ENCODE measurements around the gene SLC26A9. TPM values are rescaled to one million over a fixed set of nuclear protein-coding genes. Genes with fewer than 3 reads are reported as not detected.

Gene SLC26A9
- polyA plus RNA-seq, 1 of the 3 experiments (the other 2 are of a cell fraction), result not detected

DNA sequence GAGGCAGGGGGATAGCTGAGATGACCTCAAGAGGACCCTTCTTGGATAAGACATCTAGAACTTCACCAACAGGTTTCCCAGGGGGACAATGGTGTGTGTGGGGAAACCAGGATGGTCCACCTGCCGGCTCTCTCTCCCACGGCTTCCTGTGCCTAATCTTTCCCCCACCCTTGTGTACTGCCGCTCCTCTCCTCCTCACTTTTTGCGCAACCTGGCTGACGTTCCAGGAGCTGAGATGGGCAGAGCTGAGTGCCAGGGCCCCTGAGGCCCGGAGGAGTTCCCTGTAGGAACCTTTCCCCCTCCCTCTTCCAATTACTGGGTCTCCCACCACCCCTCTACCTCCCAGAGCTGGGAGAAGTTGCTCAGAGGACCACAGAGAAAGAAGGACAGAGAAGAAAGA lies 6.9 kb downstream of the SLC26A9 start:
- CTCF ChIA-PET, result no interaction called here
- H3K4me3 ChIP-seq (ENCODE audit: low read depth in 2 of 2, low read length in 1 of 2), result no peak overlapping the region
- H2AFZ ChIP-seq (ENCODE audit: low read depth), result no peak overlapping the region
- no peaks in the 10 kb centered on the region for H3K27me3 ChIP-seq (ENCODE audit: insufficient read depth)
- no peak overlapping the region for H3K4me2 ChIP-seq
- H3K27ac ChIP-seq (ENCODE audit: low read depth in 2 of 2, low read length in 1 of 2), result no peak overlapping the region
- WGBS (ENCODE audit: low lambda C conversion rate), result 73% methylated on average over 6 of the region's 6 CpGs
- TF ChIP-seq YY1 (IDR thresholded peaks at IDR 0.05; ENCODE audit: low read depth), result no peak
- TF ChIP-seq, protein P1, sequence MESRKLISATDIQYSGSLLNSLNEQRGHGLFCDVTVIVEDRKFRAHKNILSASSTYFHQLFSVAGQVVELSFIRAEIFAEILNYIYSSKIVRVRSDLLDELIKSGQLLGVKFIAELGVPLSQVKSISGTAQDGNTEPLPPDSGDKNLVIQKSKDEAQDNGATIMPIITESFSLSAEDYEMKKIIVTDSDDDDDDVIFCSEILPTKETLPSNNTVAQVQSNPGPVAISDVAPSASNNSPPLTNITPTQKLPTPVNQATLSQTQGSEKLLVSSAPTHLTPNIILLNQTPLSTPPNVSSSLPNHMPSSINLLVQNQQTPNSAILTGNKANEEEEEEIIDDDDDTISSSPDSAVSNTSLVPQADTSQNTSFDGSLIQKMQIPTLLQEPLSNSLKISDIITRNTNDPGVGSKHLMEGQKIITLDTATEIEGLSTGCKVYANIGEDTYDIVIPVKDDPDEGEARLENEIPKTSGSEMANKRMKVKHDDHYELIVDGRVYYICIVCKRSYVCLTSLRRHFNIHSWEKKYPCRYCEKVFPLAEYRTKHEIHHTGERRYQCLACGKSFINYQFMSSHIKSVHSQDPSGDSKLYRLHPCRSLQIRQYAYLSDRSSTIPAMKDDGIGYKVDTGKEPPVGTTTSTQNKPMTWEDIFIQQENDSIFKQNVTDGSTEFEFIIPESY (IDR thresholded peaks at IDR 0.05; ENCODE audit: borderline replicate concordance, low read depth), result no peak
- TF ChIP-seq, protein P2, sequence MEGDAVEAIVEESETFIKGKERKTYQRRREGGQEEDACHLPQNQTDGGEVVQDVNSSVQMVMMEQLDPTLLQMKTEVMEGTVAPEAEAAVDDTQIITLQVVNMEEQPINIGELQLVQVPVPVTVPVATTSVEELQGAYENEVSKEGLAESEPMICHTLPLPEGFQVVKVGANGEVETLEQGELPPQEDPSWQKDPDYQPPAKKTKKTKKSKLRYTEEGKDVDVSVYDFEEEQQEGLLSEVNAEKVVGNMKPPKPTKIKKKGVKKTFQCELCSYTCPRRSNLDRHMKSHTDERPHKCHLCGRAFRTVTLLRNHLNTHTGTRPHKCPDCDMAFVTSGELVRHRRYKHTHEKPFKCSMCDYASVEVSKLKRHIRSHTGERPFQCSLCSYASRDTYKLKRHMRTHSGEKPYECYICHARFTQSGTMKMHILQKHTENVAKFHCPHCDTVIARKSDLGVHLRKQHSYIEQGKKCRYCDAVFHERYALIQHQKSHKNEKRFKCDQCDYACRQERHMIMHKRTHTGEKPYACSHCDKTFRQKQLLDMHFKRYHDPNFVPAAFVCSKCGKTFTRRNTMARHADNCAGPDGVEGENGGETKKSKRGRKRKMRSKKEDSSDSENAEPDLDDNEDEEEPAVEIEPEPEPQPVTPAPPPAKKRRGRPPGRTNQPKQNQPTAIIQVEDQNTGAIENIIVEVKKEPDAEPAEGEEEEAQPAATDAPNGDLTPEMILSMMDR (IDR thresholded peaks at IDR 0.05), result no peak
- no peak for TF ChIP-seq RAD21 (IDR thresholded peaks at IDR 0.05; ENCODE audit: low read length)
- TF ChIP-seq CHD2 (IDR thresholded peaks at IDR 0.05; ENCODE audit: low read length, partially characterized antibody), result no peak
- TF ChIP-seq JUND (IDR thresholded peaks at IDR 0.05), result no peak
- no peak for TF ChIP-seq TAF1 (IDR thresholded peaks at IDR 0.05; ENCODE audit: borderline replicate concordance, low read depth, low read length)
- no peak for TF ChIP-seq USF2 (IDR thresholded peaks at IDR 0.05; ENCODE audit: borderline replicate concordance, low read depth, low read length)
- TF ChIP-seq NRF1 (IDR thresholded peaks at IDR 0.05; ENCODE audit: low read depth, low read length), result no peak
- no peak for TF ChIP-seq MXI1 (IDR thresholded peaks at IDR 0.05; ENCODE audit: low read depth, low read length)
- no peak overlapping the region for H3K9ac ChIP-seq
- no peaks in the 10 kb centered on the region for H3F3A ChIP-seq (replicated peaks; ENCODE audit: insufficient read depth)
- no peaks in the 10 kb centered on the region for H3K9me2 ChIP-seq
- H3K36me3 ChIP-seq (replicated peaks in 1 of 2; ENCODE audit: control insufficient read depth in 1 of 2, insufficient read depth in 2 of 2, low read length in 1 of 2), result no peaks in the 10 kb centered on the region
- POLR2A ChIA-PET, result no interaction called here
- H3K9me3 ChIP-seq, result no peaks in the 10 kb centered on the region
- H3K4me1 ChIP-seq (ENCODE audit: control insufficient read depth in 1 of 2, insufficient read depth in 2 of 2, low read depth in 1 of 2, low read length in 1 of 2), result peaks cover 0 to 11% of the 10 kb centered on the region in 2 experiments; a peak in 3 of 4 replicates
- H3K79me2 ChIP-seq (ENCODE audit: insufficient read depth), result no peaks in the 10 kb centered on the region
- no peak for DNase-seq
- H4K20me1 ChIP-seq (ENCODE audit: insufficient read depth), result no peaks in the 10 kb centered on the region

- H3K27ac ChIP-seq (ENCODE audit: low read depth in 2 of 2, low read length in 1 of 2), result no peak overlapping the region
- ChIA-PET POLR2A (no interaction called here), CTCF (interaction anchor here (2.4 kb wide), 1 partner anchor 42 kb away, joined by 12 read pairs; no protein-coding TSS in a partner anchor)
- H3F3A ChIP-seq (replicated peaks; ENCODE audit: insufficient read depth), result no peaks in the 10 kb centered on the region
- 87% methylated on average over 4 of the region's 8 CpGs for WGBS (ENCODE audit: low lambda C conversion rate)
- no peak overlapping the region for H3K4me3 ChIP-seq (ENCODE audit: low read depth in 2 of 2, low read length in 1 of 2)
- H3K9ac ChIP-seq, result no peak overlapping the region
- no peaks in the 10 kb centered on the region for H3K27me3 ChIP-seq (ENCODE audit: insufficient read depth)
- H3K36me3 ChIP-seq (replicated peaks in 1 of 2; ENCODE audit: control insufficient read depth in 1 of 2, insufficient read depth in 2 of 2, low read length in 1 of 2), result no peaks in the 10 kb centered on the region
- no peak overlapping the region for H2AFZ ChIP-seq (ENCODE audit: low read depth)
- no peak for DNase-seq
- no peaks in the 10 kb centered on the region for H4K20me1 ChIP-seq (ENCODE audit: insufficient read depth)
- no peaks in the 10 kb centered on the region for H3K9me3 ChIP-seq
- peaks cover 0 to 11% of the 10 kb centered on the region in 2 experiments; a peak in 3 of 4 replicates for H3K4me1 ChIP-seq (ENCODE audit: control insufficient read depth in 1 of 2, insufficient read depth in 2 of 2, low read depth in 1 of 2, low read length in 1 of 2)
- no peaks in the 10 kb centered on the region for H3K9me2 ChIP-seq
- no peaks in the 10 kb centered on the region for H3K79me2 ChIP-seq (ENCODE audit: insufficient read depth)
- no peak overlapping the region for H3K4me2 ChIP-seq
- TF ChIP-seq, protein P2 (IDR thresholded peaks at IDR 0.05), result no peak
- TF ChIP-seq EP300 (IDR thresholded peaks at IDR 0.05; ENCODE audit: borderline replicate concordance in 1 of 2, low read depth in 1 of 2, low read length in 1 of 2), result no peak
- TF ChIP-seq, protein P3, sequence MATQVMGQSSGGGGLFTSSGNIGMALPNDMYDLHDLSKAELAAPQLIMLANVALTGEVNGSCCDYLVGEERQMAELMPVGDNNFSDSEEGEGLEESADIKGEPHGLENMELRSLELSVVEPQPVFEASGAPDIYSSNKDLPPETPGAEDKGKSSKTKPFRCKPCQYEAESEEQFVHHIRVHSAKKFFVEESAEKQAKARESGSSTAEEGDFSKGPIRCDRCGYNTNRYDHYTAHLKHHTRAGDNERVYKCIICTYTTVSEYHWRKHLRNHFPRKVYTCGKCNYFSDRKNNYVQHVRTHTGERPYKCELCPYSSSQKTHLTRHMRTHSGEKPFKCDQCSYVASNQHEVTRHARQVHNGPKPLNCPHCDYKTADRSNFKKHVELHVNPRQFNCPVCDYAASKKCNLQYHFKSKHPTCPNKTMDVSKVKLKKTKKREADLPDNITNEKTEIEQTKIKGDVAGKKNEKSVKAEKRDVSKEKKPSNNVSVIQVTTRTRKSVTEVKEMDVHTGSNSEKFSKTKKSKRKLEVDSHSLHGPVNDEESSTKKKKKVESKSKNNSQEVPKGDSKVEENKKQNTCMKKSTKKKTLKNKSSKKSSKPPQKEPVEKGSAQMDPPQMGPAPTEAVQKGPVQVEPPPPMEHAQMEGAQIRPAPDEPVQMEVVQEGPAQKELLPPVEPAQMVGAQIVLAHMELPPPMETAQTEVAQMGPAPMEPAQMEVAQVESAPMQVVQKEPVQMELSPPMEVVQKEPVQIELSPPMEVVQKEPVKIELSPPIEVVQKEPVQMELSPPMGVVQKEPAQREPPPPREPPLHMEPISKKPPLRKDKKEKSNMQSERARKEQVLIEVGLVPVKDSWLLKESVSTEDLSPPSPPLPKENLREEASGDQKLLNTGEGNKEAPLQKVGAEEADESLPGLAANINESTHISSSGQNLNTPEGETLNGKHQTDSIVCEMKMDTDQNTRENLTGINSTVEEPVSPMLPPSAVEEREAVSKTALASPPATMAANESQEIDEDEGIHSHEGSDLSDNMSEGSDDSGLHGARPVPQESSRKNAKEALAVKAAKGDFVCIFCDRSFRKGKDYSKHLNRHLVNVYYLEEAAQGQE (IDR thresholded peaks at IDR 0.05; ENCODE audit: low read depth, low read length), result no peak
- no peak for TF ChIP-seq IRF3 (IDR thresholded peaks at IDR 0.05; ENCODE audit: low read depth, low read length)
- no peak for TF ChIP-seq USF2 (IDR thresholded peaks at IDR 0.05; ENCODE audit: borderline replicate concordance, low read depth, low read length)
Observed at GRCh38 chr1:205935869-205936268, 7.4 kb downstream of the SLC26A9 start.
